PC-3 (cell line): ENCODE results near the gene PPP1R8. TPM values are rescaled to one million over a fixed set of nuclear protein-coding genes. Genes with fewer than 3 reads are reported as not detected.

Experiments
- ATAC-seq: fragments of 200-7000 bp; cut with Tn5 transposase; 2 replicates; pipeline ENCODE4 v1.9.1; 2020; ENCODE audit warnings: mild to moderate bottlenecking, moderate library complexity
- Bru-seq: library from RNA; stranded (reverse); fragments of 400-500 nt; gene quantifications from one replicate; lab custom pipeline; 2021; lab: Mats Ljungman, UMichigan
- BruChase-seq, 2 experiments: library from RNA; stranded (reverse); fragments of 400-500 nt; gene quantifications; one replicate each; lab custom pipeline; 2021; lab: Mats Ljungman, UMichigan
- BruUV-seq: library from RNA; stranded (reverse); fragments of 400-500 nt; replicated peaks from 2 replicates; lab custom pipeline; 2021; lab: Mats Ljungman, UMichigan
- CTCF ChIA-PET: fragments of 300-600 bp; sonication (Branson Sonifier 250); formaldehyde crosslinking; loops from one replicate; lab custom pipeline; 2022; ENCODE audit warnings: antibody characterized with exemption; lab: Charles Lee
- POLR2A ChIA-PET: fragments of 300-600 bp; sonication (Branson Sonifier 250); formaldehyde crosslinking; loops from one replicate; lab custom pipeline; 2022; ENCODE audit warnings: antibody characterized with exemption; ENCODE audit not compliant: unreplicated experiment; lab: Charles Lee
- DNase-seq: peaks from one replicate; pipeline ENCODE4 v3.0.0-alpha.2; 2015
- H2AFZ ChIP-seq: fragments of 300-600 bp; sonication (generic); 2 replicates; pipeline ENCODE4 v1.6.0; 2016; ENCODE audit warnings: antibody characterized with exemption, low read length
- H3F3A ChIP-seq: fragments of 300-600 bp; sonication (generic); one replicate; pipeline ENCODE4 v1.6.0; 2017; ENCODE audit warnings: antibody characterized with exemption, low read length, control low read depth, mild to moderate bottlenecking; ENCODE audit not compliant: unreplicated experiment
- H3K27ac ChIP-seq: fragments of 300-600 bp; sonication (generic); 2 replicates; pipeline ENCODE4 v1.5.1; 2016; ENCODE audit warnings: mild to moderate bottlenecking, low read length
- H3K27me3 ChIP-seq: fragments of 300-600 bp; sonication (generic); 2 replicates; pipeline ENCODE4 v1.6.1; 2016; ENCODE audit warnings: low read length, mixed read lengths
- H3K36me3 ChIP-seq: fragments of 300-600 bp; sonication (generic); 2 replicates; pipeline ENCODE4 v1.6.1; 2016; ENCODE audit warnings: low read depth, mixed run types, low read length, mixed read lengths
- H3K4me1 ChIP-seq: fragments of 300-600 bp; sonication (generic); 2 replicates; pipeline ENCODE4 v1.5.1; 2016; ENCODE audit warnings: low read length; ENCODE audit not compliant: insufficient read depth
- H3K4me2 ChIP-seq: fragments of 300-600 bp; sonication (generic); 2 replicates; pipeline ENCODE4 v1.6.0; 2016; ENCODE audit warnings: low read length
- H3K4me3 ChIP-seq: fragments of 300-600 bp; sonication (generic); 2 replicates; pipeline ENCODE4 v1.5.1; 2016; ENCODE audit warnings: mild to moderate bottlenecking, low read length, mixed read lengths
- H3K79me2 ChIP-seq: fragments of 300-600 bp; sonication (generic); 2 replicates; pipeline ENCODE4 v1.6.1; 2017; ENCODE audit warnings: low read length, mixed read lengths
- H3K9ac ChIP-seq: fragments of 300-600 bp; sonication (generic); 2 replicates; pipeline ENCODE4 v1.6.0; 2016; ENCODE audit warnings: mild to moderate bottlenecking, low read length
- H3K9me2 ChIP-seq: fragments of 300-600 bp; sonication (generic); replicated peaks from 2 replicates; pipeline ENCODE4 v1.6.1; 2016; ENCODE audit warnings: mixed run types, low read length, mixed read lengths
- H3K9me3 ChIP-seq: fragments of 300-600 bp; sonication (generic); 2 replicates; pipeline ENCODE4 v1.6.1; 2016; ENCODE audit warnings: low read length, mixed read lengths
- H4K20me1 ChIP-seq: fragments of 300-600 bp; sonication (generic); 2 replicates; pipeline ENCODE4 v1.6.1; 2016; ENCODE audit warnings: low read length, mixed read lengths
- CTCF ChIP-seq: fragments of 300-600 bp; sonication (generic); conservative IDR thresholded peaks from 2 replicates; pipeline ENCODE4 v1.5.1; 2017; ENCODE audit warnings: antibody characterized with exemption, low read depth, mild to moderate bottlenecking, low read length
- EZH2 ChIP-seq: fragments of 300-600 bp; sonication (generic); IDR thresholded peaks from one replicate; pipeline ENCODE4 v1.6.1; 2017; ENCODE audit warnings: antibody characterized with exemption, mild to moderate bottlenecking, low read length; ENCODE audit not compliant: unreplicated experiment
- EZH2phosphoT487 ChIP-seq: fragments of 300-600 bp; sonication (generic); IDR thresholded peaks from 2 replicates; pipeline ENCODE4 v1.6.1; 2018; ENCODE audit warnings: mild to moderate bottlenecking, antibody characterized with exemption, low read length, borderline replicate concordance
- intact Hi-C: fragments of 100-400 bp; cut with micrococcal nuclease; formaldehyde crosslinking; loops from 2 replicates; pipeline ENCODE4 v1.9.0; 2023
- long read RNA-seq: library from polyadenylated mRNA; unstranded; transcript quantifications from one replicate; pipeline ENCODE4 v2.0.0, GENCODE V29; 2021; ENCODE audit not compliant: unreplicated experiment
- total RNA-seq: library from RNA; depleted of rRNA; stranded (reverse); fragments of >200 nt; gene quantifications from 2 replicates; pipeline ENCODE4 v1.2.3, GENCODE V29; 2014; rRNA removed

PPP1R8 gene
- total RNA-seq, result 65.7 and 85.0 TPM in 2 replicates
- percentile 85 among the genes with signal in this experiment for Bru-seq, nascent RNA
- percentile 91 among the genes with signal in this experiment for BruChase-seq, experiment 1, labeled RNA remaining after a 6-hour chase
- percentile 88 among the genes with signal in this experiment for BruChase-seq, experiment 2, labeled RNA remaining after a 2-hour chase
- long read RNA-seq, partial matches to known transcripts, result 2 of 25 reads
- long read RNA-seq, other reads (novel, unspliced or antisense), result 22 of 25 reads

GRCh38 chr1:27830621-27831440, at the start of gene PPP1R8:
Gene PPP1R8 (plus strand): TSS chr1:27830782. CDS start chr1:27830836, 54 bp downstream.
- Histone ChIP-seq H3K9me2 (no peaks in the 10 kb centered on the region), H4K20me1 (peaks cover 8% of the 10 kb centered on the region), H3K27ac (peak within 1 kb of the TSS; percentile 55), H2AFZ (peak within 1 kb of the TSS; percentile 92), H3K9ac (peak within 1 kb of the TSS; percentile 99), H3K36me3 (peaks cover 17% of the 10 kb centered on the region), H3K4me2 (peak within 1 kb of the TSS; percentile 86), H3K9me3 (no peaks in the 10 kb centered on the region), H3F3A (no peaks in the 10 kb centered on the region), H3K27me3 (no peaks in the 10 kb centered on the region), H3K4me3 (peak within 1 kb of the TSS; percentile 95), H3K79me2 (peaks cover 52% of the 10 kb centered on the region), H3K4me1 (peaks cover 19% of the 10 kb centered on the region)
- TF ChIP-seq CTCF (no peak), EZH2phosphoT487 (no peak), EZH2 (no peak)
- POLR2A ChIA-PET, result interaction anchor here (0.5 to 1.5 kb wide), 8 partner anchors 13 to 464 kb away, joined by 3 to 12 read pairs (median 4); partner anchors contain the start of genes FAM76A, IFI6, MAP3K6 and STX12
- DNase-seq (peak; percentile 98), ATAC-seq (peak; percentile 99)
- BruUV-seq, result TSS peak; percentile 50
- CTCF ChIA-PET, result no interaction called here
- intact Hi-C loops, result loop anchor here (5.0 kb wide), 1 partner anchor 159 kb away; the partner anchor contains the start of gene IFI6

- H4K20me1 ChIP-seq, result no peaks in the 10 kb centered on the region
- CTCF ChIA-PET, result no interaction called here
- ATAC-seq, result no peak
- no peak for TF ChIP-seq CTCF
- TF ChIP-seq EZH2, result no peak
- TF ChIP-seq EZH2phosphoT487, result no peak
- H3K4me2 ChIP-seq, result no peak overlapping the region
- peaks cover 47% of the 10 kb centered on the region for H3K79me2 ChIP-seq
- H3K36me3 ChIP-seq, result no peaks in the 10 kb centered on the region
- no peak overlapping the region for H2AFZ ChIP-seq
- no peaks in the 10 kb centered on the region for H3F3A ChIP-seq
- no peaks in the 10 kb centered on the region for H3K9me3 ChIP-seq
- intact Hi-C loops, result no loop called here
- H3K27me3 ChIP-seq, result no peaks in the 10 kb centered on the region
- POLR2A ChIA-PET, result no interaction called here
- no peak for DNase-seq
- no peak overlapping the region for H3K27ac ChIP-seq
- H3K4me3 ChIP-seq, result no peak overlapping the region
- no peak overlapping the region for H3K9ac ChIP-seq
- no peaks in the 10 kb centered on the region for H3K9me2 ChIP-seq
- peaks cover 11% of the 10 kb centered on the region; the same call in 1 of the 2 replicates for H3K4me1 ChIP-seq
- no TSS peak for BruUV-seq
These were observed 47.6 kb upstream of the PPP1R8 start for GRCh38 chr1:27782950-27783349.
